Keratinocyte (primary cell): Measurements from ENCODE around the gene BAIAP2. TPM values are rescaled to one million over a fixed set of nuclear protein-coding genes. Genes with fewer than 3 reads are reported as not detected.
"Not testable (repeated sequence)": the region's sequence is repeated elsewhere in the genome, so short reads cannot be mapped to it uniquely, and the experiment has no call there.

ENCODE experiments used
- DNase-seq: peaks from one replicate; pipeline ENCODE4 v3.0.0-alpha.2; 2011; ENCODE audit warnings: low read depth, missing footprints, low spot score
- FAIRE-seq: peaks from 2 replicates; lab custom pipeline; 2011; peaks lifted over from hg19 to GRCh38; lab: Jason Lieb, UNC
- H2AFZ ChIP-seq: 2 replicates; pipeline ENCODE4 v1.6.0; 2012; ENCODE audit warnings: low read length, control low read depth, inconsistent platforms; ENCODE audit not compliant: control insufficient read depth
- H3K27ac ChIP-seq: 2 replicates; pipeline ENCODE4 v1.5.1; 2011; ENCODE audit warnings: low read length; ENCODE audit not compliant: control insufficient read depth, insufficient read depth
- H3K27me3 ChIP-seq: 3 replicates; pipeline ENCODE4 v1.6.0; 2011; ENCODE audit warnings: low read length; ENCODE audit not compliant: control insufficient read depth, insufficient read depth; ENCODE audit errors: extremely low read depth
- H3K36me3 ChIP-seq, 2 experiments: 2 replicates in 1 of 2; 3 replicates in 1 of 2; pipeline ENCODE4 v1.5.1; 2011; ENCODE audit warnings: low read length in 2 of 2, mild to moderate bottlenecking in 1 of 2; ENCODE audit not compliant: control insufficient read depth in 2 of 2, insufficient read depth in 2 of 2; ENCODE audit errors: extremely low read depth in 1 of 2
- H3K4me1 ChIP-seq: 3 replicates; pipeline ENCODE4 v1.5.1; 2011; ENCODE audit warnings: low read length; ENCODE audit not compliant: control insufficient read depth, insufficient read depth; ENCODE audit errors: extremely low read depth
- H3K4me2 ChIP-seq: 3 replicates; pipeline ENCODE4 v1.6.0; 2011; ENCODE audit warnings: low read depth, low read length; ENCODE audit not compliant: control insufficient read depth, insufficient read depth; ENCODE audit errors: extremely low read depth
- H3K4me3 ChIP-seq, 3 experiments: fragments of 200-600 bp in 1 of 3; sonication (generic) in 1 of 3; 2 replicates in 2 of 3; 3 replicates in 1 of 3; pipeline ENCODE4 v1.5.1; 2011 to 2016; ENCODE audit warnings: low read length in 3 of 3, mild to moderate bottlenecking in 3 of 3, control low read depth in 2 of 3, inconsistent platforms in 1 of 3, low read depth in 1 of 3, mixed read lengths in 1 of 3, mixed run types in 1 of 3, moderate library complexity in 1 of 3; ENCODE audit not compliant: control insufficient read depth in 2 of 3, insufficient read depth in 2 of 3; ENCODE audit errors: extremely low read depth in 1 of 3
- H3K79me2 ChIP-seq: 2 replicates; pipeline ENCODE4 v1.6.0; 2012; ENCODE audit warnings: low read length; ENCODE audit not compliant: control insufficient read depth, insufficient read depth
- H3K9ac ChIP-seq: 3 replicates; pipeline ENCODE4 v1.6.0; 2011; ENCODE audit warnings: low read length; ENCODE audit not compliant: control insufficient read depth, insufficient read depth; ENCODE audit errors: extremely low read depth
- H3K9me1 ChIP-seq: 3 replicates; pipeline ENCODE4 v1.6.0; 2011; ENCODE audit warnings: low read length; ENCODE audit not compliant: control insufficient read depth, insufficient read depth; ENCODE audit errors: extremely low read depth
- H3K9me3 ChIP-seq: 2 replicates; pipeline ENCODE4 v1.5.1; 2012; ENCODE audit warnings: low read depth, low read length; ENCODE audit not compliant: control insufficient read depth
- H4K20me1 ChIP-seq: 3 replicates; pipeline ENCODE4 v1.6.0; 2011; ENCODE audit warnings: low read length; ENCODE audit not compliant: control insufficient read depth, insufficient read depth; ENCODE audit errors: extremely low read depth
- EZH2 ChIP-seq: IDR thresholded peaks from one replicate; pipeline ENCODE4 v1.6.1; 2012; ENCODE audit warnings: inconsistent platforms, mild to moderate bottlenecking, low read length, moderate library complexity
- dilution Hi-C: fragments of 300-500 bp; cut with MboI; formaldehyde crosslinking; loops from one replicate; pipeline ENCODE4 v1.7.0; 2020; ENCODE audit warnings: low sequenced_read_pairs; ENCODE audit not compliant: extremely low pct_ligation_motif_present
- polyA plus RNA-seq, 5 experiments: library from polyadenylated mRNA; depleted of rRNA in 3 of 5; stranded (reverse) in 3 of 5; stranded (forward) in 1 of 5; unstranded in 1 of 5; fragments of >200 nt; gene quantifications; 1 replicate in 1 of 5; 2 replicates in 3 of 5; 3 replicates in 1 of 5; pipeline versions ENCODE4 v1.2.1 to v1.2.3, GENCODE V29; 2011 to 2012; ENCODE audit warnings: missing spikeins in 2 of 5, low read depth in 1 of 5, low replicate concordance in 1 of 5
- TF ChIP-seq, protein P1 (sequence below), 3 experiments: IDR thresholded peaks in 1 of 3; conservative IDR thresholded peaks in 1 of 3; optimal IDR thresholded peaks in 1 of 3; 2 replicates in 2 of 3; 3 replicates in 1 of 3; pipeline versions ENCODE3 to v1.5.1; 2011; ENCODE audit warnings: low read length in 3 of 3, mild to moderate bottlenecking in 3 of 3, moderate library complexity in 2 of 3, control low read depth in 1 of 3, inconsistent platforms in 1 of 3; ENCODE audit not compliant: insufficient read depth in 2 of 3; ENCODE audit errors: extremely low read depth in 1 of 3

Gene BAIAP2
- polyA plus RNA-seq, 1 donor (not counting 4 experiments of a cell fraction or from before 2014, with no cell fraction given): 56.7 TPM

DNA sequence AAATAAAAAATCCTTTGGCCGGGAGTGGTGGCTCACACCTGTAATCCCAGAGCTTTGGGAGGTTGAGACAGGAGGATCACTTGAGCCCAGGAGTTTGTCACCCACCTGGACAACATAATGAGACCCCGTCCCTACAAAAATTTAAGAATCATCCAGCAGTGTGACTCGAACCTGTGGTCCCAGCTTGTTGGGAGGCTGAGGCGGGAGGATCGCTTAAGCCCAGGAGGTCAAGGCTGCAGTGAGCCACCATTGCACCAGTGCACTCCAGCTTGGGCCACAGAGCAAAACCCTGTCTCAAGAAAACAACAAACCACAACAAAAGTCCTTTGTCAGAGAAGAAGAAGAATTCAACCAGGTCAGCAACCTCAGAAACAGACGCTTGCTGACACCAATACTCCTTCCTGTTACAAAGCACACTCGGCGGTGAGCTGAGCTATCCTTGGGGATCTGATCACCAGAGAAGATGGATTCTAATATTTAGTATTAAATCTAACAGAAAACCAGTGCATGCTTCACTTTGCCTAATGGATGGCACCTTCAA, 117.4 kb downstream of the BAIAP2 start:
- Histone ChIP-seq H3K4me2 (no peak overlapping the region), H3K27ac (no peak overlapping the region), H3K9me1 (no peaks in the 10 kb centered on the region), H3K27me3 (peaks cover 16% of the 10 kb centered on the region), H3K4me3 (no peak overlapping the region), H3K36me3 (no peaks in the 10 kb centered on the region), H3K79me2 (no peaks in the 10 kb centered on the region), H4K20me1 (no peaks in the 10 kb centered on the region), H3K9ac (no peak overlapping the region), H2AFZ (no peak overlapping the region), H3K4me1 (no peaks in the 10 kb centered on the region), H3K9me3 (no peaks in the 10 kb centered on the region)
- dilution Hi-C loops: no loop called here
- TF ChIP-seq, protein P1, sequence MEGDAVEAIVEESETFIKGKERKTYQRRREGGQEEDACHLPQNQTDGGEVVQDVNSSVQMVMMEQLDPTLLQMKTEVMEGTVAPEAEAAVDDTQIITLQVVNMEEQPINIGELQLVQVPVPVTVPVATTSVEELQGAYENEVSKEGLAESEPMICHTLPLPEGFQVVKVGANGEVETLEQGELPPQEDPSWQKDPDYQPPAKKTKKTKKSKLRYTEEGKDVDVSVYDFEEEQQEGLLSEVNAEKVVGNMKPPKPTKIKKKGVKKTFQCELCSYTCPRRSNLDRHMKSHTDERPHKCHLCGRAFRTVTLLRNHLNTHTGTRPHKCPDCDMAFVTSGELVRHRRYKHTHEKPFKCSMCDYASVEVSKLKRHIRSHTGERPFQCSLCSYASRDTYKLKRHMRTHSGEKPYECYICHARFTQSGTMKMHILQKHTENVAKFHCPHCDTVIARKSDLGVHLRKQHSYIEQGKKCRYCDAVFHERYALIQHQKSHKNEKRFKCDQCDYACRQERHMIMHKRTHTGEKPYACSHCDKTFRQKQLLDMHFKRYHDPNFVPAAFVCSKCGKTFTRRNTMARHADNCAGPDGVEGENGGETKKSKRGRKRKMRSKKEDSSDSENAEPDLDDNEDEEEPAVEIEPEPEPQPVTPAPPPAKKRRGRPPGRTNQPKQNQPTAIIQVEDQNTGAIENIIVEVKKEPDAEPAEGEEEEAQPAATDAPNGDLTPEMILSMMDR (optimal IDR thresholded peaks at IDR 0.05 in 1 of 3, IDR thresholded peaks at IDR 0.05 in 1 of 3, conservative IDR thresholded peaks at IDR 0.05 in 1 of 3; ENCODE audit: extremely low read depth in 1 of 3, insufficient read depth in 2 of 3, low read length in 3 of 3): no peak
- TF ChIP-seq EZH2: no peak
- DNase-seq: no peak
- FAIRE-seq: no peak

DNA sequence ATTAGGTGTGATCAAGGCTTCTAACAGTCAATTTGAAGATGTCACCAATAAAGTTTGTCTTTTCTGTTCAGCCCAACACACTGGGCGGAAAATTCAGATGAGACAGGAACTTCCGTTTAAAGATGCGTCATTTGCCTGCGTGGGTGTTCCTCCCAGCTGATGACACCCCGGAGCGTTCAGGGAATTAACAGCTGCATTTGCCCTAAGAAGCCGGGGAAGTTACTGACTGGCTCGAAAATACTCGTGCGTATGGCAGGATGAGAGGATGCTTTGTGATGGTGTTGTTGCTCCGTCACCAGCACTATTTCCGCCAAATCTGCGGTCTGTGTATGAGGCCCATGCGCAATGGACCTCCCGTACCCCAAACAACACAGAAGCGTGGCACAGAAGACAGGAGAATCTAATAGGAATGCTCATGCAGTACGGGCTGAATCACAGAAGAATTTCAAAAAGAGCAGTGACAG, 118.4 kb downstream of the BAIAP2 start:
- peaks cover 20% of the 10 kb centered on the region for H3K27me3 ChIP-seq
- no peak overlapping the region for H3K9ac ChIP-seq
- TF ChIP-seq, protein P1 (optimal IDR thresholded peaks at IDR 0.05 in 1 of 3, IDR thresholded peaks at IDR 0.05 in 1 of 3, conservative IDR thresholded peaks at IDR 0.05 in 1 of 3; ENCODE audit: extremely low read depth in 1 of 3, insufficient read depth in 2 of 3, low read length in 3 of 3): no peak
- TF ChIP-seq EZH2: no peak
- dilution Hi-C loops: no loop called here
- no peaks in the 10 kb centered on the region for H4K20me1 ChIP-seq
- H3K9me3 ChIP-seq: no peaks in the 10 kb centered on the region
- no peaks in the 10 kb centered on the region for H3K36me3 ChIP-seq
- H3K27ac ChIP-seq: no peak overlapping the region
- no peaks in the 10 kb centered on the region for H3K79me2 ChIP-seq
- DNase-seq: no peak
- H3K4me2 ChIP-seq: no peak overlapping the region
- no peaks in the 10 kb centered on the region for H3K9me1 ChIP-seq
- H3K4me1 ChIP-seq: no peaks in the 10 kb centered on the region
- no peak overlapping the region for H2AFZ ChIP-seq
- no peak for FAIRE-seq
- H3K4me3 ChIP-seq: no peak overlapping the region

DNA sequence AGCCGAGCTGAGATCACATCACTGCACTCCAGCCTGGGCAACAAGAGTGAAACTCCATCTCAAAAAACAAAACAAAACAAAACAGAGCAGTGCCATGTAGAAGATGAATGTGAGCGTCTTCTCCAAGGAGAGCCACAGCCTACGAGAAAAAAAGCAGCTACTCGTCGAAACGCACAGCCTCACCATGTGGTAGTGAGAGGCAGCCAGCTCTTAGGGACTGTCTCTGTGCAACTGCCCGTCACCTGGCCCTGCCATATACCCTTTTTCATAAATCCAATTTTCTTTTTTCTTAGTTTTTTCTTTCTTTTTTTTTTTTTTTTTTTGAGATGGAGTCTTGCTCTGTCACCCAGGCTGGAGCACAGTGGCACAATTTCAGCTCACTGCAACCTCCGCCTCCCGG, 119.1 kb downstream of the BAIAP2 start:
- H2AFZ ChIP-seq, H3K4me1 ChIP-seq, H3K4me2 ChIP-seq, H4K20me1 ChIP-seq, H3K79me2 ChIP-seq, DNase-seq, H3K9me3 ChIP-seq, FAIRE-seq, H3K4me3 ChIP-seq, H3K9me1 ChIP-seq, dilution Hi-C loops, H3K27ac ChIP-seq, H3K36me3 ChIP-seq, H3K9ac ChIP-seq: not testable (repeated sequence)
- peaks cover 15% of the 10 kb centered on the region for H3K27me3 ChIP-seq
